CD4-positive, alpha-beta T cell treated with Interleukin-21 for 1 hour (primary cell): ENCODE measurements around the gene MTOR.
"Not testable (repeated sequence)": the region's sequence is repeated elsewhere in the genome, so short reads cannot be mapped to it uniquely, and the experiment has no call there.

ENCODE experiments used
- DNase-seq: peaks from one replicate; pipeline ENCODE4 v3.0.0-alpha.2; 2020

Gene MTOR

GRCh38 chr1:11214698-11215380 lies 47.5 kb downstream of the MTOR start:
- no peak for DNase-seq

GRCh38 chr1:11211925-11212587 lies 50.3 kb downstream of the MTOR start:
- no peak for DNase-seq

DNA sequence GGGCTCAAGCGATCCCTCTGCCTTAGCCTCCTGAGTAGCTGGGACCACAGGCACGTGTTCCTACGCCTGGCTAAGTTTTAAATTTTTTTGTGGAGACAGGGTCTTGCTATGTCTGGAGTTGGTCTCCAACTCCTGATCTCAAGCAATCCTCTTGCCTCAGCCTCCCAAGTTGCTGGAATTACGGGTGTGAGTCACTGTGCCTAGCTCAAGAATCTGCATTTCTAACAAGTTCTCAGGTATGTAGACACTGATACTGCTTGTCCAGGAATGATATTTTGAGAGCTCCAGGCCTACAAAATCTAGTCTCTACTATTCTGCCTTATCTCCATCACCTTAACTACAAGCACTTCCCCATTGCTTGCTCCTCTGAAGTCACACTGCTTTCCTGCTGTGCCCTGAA lies 50.9 kb downstream of the MTOR start:
- no peak for DNase-seq

GRCh38 chr1:11207898-11208611 lies 54.3 kb downstream of the MTOR start:
- no peak for DNase-seq

- no peak for DNase-seq
These were observed 57.8 kb downstream of the MTOR start for GRCh38 chr1:11204396-11205190.

DNA sequence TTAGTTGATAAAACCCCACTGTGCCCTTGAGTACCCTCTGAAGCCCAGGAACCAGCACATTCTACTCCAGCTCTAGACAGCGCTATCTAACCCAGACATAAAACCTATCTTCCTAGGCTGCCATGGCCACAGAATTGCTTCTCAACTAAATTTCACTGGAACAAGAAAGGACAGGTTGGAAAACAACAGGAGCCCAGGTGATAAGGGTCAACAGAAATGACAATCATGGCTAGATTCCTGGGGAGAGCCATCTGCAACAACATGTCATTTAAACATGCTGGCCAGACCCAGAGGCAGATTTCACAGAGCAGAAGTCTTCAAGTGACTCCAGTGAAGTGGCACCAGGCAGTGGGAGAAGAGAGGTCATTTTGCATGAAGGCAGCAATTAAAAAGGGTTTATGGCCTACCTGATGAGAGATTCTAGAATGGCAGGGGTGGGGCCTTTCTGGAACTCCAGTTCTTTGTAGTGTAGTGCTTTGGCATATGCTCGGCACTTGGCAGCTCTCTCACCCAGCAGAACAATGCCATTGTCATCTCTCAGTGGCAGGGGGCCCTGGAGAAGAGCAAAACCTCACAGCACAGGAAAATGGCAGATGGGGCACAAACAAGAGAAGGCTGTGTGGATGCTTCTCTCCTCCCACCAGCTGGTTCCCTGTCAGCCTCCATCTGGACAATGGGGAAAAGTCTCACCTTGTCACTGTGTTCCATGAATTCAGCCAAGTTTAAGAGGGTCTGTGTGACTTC lies 63.3 kb downstream of the MTOR start:
- no peak for DNase-seq

- no peak for DNase-seq
These were observed 64.1 kb downstream of the MTOR start for GRCh38 chr1:11198257-11198656.

DNA sequence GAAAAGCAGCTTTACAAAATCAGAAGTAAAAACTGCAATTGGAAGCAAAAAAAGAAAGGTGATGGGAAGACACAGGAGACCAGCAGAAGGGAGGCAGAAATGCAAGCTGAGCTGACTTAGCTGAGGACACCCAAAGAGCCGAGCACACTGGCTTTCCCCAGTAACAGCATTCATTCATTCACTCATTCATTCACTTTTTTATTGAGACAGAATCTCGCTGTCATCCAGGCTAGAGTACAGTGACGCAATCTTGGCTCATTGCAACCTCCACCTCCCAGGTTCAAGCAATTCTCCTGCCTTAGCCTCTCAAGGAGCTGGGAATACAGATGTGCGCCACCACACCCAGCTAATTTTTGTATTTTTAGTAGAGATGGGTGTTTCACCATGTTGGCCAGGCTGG lies 65.0 kb downstream of the MTOR start:
- DNase-seq = no peak

GRCh38 chr1:11196945-11197344 lies 65.4 kb downstream of the MTOR start:
- DNase-seq = no peak

DNA sequence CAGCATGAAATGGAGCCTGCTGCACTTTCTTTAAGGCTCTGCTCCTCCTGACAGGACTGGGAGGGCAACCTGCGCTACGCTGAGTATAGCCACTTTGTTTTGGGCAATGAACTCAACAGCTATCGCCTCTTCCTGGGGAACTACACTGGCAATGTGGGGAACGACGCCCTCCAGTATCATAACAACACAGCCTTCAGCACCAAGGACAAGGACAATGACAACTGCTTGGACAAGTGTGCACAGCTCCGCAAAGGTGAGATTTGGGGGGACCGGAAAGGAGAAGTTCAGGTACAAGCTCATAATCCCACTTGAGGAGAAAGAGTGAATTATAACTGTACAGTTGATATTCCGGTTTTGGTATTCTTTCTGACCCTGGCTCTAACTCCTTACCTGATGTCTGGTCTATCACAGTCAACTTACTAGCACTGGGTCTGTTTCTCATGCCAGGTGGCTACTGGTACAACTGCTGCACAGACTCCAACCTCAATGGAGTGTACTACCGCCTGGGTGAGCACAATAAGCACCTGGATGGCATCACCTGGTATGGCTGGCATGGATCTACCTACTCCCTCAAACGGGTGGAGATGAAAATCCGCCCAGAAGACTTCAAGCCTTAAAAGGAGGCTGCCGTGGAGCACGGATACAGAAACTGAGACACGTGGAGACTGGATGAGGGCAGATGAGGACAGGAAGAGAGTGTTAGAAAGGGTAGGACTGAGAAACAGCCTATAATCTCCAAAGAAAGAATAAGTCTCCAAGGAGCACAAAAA lies 67.8 kb downstream of the MTOR start:
- no peak for DNase-seq

- DNase-seq = no peak
These were observed 69.0 kb downstream of the MTOR start for GRCh38 chr1:11193376-11193775.

DNA sequence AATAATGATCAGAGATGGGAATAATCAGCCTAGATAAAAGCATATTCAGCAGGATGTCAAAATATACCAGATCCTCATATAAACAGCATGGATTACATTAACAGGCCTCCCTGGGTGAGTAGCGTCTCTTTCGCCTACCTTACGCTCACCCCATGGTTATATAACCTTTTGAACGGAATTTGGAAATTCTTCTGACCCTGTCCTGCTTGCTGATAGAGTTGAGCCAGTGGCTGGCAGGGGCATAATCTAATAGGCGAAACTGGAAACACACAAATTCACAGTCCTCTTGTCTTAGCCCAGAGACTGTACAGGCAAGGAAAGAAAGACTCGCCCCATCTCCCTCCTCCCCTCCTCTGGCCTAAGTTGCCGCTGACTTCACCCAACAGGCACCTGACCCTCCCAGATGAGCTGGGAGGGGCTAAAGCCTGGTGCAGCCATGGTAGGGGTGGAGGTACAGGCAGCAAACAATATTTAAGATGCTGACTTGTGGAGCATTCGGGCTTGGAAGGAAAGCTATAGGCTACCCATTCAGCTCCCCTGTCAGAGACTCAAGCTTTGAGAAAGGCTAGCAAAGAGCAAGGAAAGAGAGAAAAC lies 73.4 kb downstream of the MTOR start, which contains the start of gene ANGPTL7:
Gene ANGPTL7 (plus strand): TSS at position 498 of the 594 bp plus-strand sequence. CDS start 225 bp downstream, outside the sequence.
- no peak for DNase-seq

DNA sequence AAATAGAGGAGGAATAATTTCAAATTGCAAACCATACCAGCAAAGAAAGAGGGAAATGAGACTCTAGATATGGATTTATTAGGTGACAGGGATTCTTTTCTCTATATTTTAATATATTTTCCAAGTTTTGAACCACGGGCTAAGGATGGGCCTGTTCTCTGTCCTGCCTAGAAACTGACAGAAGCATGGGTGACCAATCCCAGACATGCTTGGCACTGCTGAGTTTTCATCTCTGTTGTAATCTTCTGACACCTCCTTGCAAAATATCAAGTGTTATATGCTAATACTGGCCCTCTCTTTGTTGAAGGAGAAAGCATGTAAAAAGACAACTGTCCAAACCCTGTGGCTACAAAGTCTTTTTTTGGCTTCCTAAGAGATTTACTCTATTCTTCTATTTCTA lies 74.0 kb downstream of the MTOR start:
- DNase-seq = no peak

- DNase-seq = no peak
These were observed 74.4 kb downstream of the MTOR start for GRCh38 chr1:11187931-11188330.

DNA sequence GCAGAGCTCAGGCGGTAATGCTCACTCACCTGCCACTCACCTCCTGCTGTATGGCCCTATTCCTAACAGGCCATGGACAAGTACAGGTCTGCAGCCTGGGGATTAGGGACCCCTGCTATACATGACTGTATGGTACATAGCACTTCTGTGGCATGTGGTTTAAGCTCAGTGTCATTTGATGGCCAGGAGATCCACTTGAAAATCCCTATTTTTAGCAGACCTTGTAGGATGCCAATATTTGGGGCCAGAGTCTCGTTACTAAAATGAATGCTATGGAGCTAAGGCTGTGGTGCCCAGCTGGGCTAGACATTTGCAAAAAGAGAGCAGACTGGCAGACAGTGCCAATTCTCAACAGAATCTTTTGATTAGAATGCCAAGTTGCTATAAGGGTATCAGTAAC lies 74.9 kb downstream of the MTOR start:
- no peak for DNase-seq

GRCh38 chr1:11187000-11187399 lies 75.4 kb downstream of the MTOR start:
- no peak for DNase-seq

GRCh38 chr1:11184973-11185372 lies 77.4 kb downstream of the MTOR start:
- DNase-seq = no peak

- no peak for DNase-seq
These were observed 79.5 kb downstream of the MTOR start for GRCh38 chr1:11182884-11183283.

DNA sequence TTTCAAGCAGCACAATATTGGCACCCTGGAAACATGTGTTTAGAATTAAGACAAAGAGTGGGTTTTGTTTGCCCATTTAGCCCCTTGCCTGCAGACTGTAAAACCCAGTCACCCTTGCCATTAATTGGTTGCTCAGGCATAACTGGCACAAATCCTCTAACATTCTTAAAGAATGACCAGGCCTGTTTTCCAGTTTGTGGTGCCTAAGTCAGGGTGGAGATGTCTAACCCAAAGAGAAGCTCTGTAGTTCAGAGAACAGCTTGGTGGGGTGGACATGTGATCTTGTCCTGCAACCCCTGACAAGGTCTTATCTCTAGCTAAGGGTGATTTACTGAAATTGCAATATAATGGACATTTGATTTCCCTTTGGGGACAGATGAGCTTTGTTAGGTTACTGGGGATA lies 82.0 kb downstream of the MTOR start:
- DNase-seq = no peak

DNA sequence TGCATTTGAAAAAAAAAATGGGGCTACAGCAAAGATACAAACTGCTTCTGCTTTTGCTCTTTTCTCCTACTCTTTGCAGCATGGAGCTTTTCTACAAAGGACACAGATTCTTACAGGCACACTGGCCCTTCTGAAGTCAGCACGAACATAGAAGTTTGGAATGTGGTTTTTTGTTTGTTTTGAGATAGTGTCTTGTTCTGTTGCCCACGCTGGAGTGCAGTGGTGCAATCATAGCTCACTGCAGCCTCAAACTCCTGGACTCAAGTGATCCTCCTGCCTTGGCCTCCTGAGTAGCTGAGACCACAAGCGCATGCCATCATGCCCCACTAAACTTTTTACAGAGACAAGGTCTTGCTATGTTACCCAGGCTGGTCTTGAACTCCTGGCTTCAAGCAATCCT lies 82.6 kb downstream of the MTOR start:
- DNase-seq = not testable (repeated sequence)

DNA sequence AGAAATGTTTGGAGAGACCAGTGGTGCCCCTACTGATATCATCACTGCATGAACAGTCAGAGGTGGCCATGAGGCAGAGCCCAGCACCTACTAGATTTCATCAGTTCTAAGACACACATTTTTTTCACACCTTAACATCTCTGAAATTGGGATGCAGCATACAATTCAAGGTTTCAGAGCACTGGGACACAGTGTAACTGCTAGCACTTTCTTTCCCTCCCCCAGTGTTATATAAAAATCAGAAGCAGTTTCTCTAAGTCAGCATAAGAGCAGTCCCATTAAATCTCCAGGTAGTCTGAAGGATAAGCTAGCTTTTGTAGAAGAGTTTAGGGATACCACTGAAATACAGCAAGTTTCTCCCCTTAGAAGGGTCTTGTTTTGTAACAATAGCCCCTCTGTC lies 83.2 kb downstream of the MTOR start:
- no peak for DNase-seq
